Mucosa of rectum (tissue), 2 donors: ENCODE measurements around the gene TMEM51.
"Not testable (repeated sequence)": the region's sequence is repeated elsewhere in the genome, so short reads cannot be mapped to it uniquely, and the experiment has no call there.

Source experiments
- H3K27ac ChIP-seq, 2 donors: one replicate each; pipeline ENCODE4 v1.7.0; 2013; ENCODE audit warnings: inconsistent platforms in 2 of 2, low read depth in 2 of 2, low read length in 2 of 2
- H3K27me3 ChIP-seq, 2 donors: one replicate each; pipeline ENCODE4 v1.7.0; 2013; ENCODE audit warnings: low read length in 2 of 2; ENCODE audit not compliant: control insufficient read depth in 2 of 2, insufficient read depth in 2 of 2
- H3K36me3 ChIP-seq, 2 donors: one replicate each; pipeline ENCODE4 v1.7.0; 2013; ENCODE audit warnings: low read length in 2 of 2; ENCODE audit not compliant: control insufficient read depth in 2 of 2, insufficient read depth in 2 of 2
- H3K4me1 ChIP-seq, 2 donors: one replicate each; pipeline ENCODE4 v1.7.0; 2013; ENCODE audit warnings: low read length in 2 of 2, mild to moderate bottlenecking in 1 of 2; ENCODE audit not compliant: control insufficient read depth in 2 of 2, insufficient read depth in 2 of 2
- H3K4me3 ChIP-seq, 2 donors: one replicate each; pipeline ENCODE4 v1.7.0; 2013; ENCODE audit warnings: low read length in 2 of 2
- H3K9ac ChIP-seq, 2 donors: one replicate each; pipeline ENCODE4 v1.7.0; 2013; ENCODE audit warnings: low read length in 2 of 2, low read depth in 1 of 2, mild to moderate bottlenecking in 1 of 2
- H3K9me3 ChIP-seq, 2 donors: one replicate each; pipeline ENCODE4 v1.7.0; 2013; ENCODE audit warnings: low read length in 2 of 2; ENCODE audit not compliant: control insufficient read depth in 2 of 2
- donor health status: healthy.
- donor health status: Normal muscosa, but diverticular disease.

Gene TMEM51

DNA sequence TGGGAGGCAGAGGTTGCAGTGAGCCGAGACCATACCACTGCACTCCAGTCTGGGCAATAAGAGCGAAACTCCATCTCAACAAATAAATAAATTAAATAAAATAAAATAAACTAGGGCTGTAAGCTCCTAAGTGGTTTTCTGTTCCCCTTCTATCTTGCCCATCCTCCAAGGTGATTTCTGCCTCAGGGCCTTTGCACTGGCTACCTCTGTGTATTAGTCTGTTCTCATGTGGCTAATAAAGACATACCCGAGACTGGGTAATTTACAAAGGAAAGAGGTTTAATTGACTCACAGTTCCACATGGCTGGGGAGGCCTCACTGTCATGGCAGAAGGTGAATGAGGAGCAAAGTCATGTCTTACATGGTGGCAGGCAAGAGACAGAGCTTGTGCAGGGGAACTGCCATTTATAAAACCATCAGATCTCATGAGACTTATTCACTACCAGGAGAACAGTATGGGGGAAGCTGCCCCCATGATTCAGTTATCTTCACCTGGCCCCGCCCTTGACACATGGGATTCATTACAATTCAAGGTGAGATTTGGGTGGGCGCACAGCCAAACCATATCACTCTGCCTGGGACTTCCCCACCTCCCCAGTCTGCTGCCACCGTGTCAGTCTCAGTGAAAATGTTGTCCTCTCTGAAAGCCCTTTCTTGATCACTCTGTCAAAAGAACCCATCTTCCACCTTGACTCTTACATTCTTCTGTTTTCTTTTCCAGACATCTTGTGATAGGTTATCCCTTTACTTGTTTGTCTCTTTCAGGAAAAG is 22.0 kb downstream of the TMEM51 start:
- not testable (repeated sequence) for H3K4me3 ChIP-seq, H3K36me3 ChIP-seq, H3K9me3 ChIP-seq, H3K27ac ChIP-seq, H3K27me3 ChIP-seq, H3K9ac ChIP-seq
- H3K4me1 ChIP-seq: peaks cover 23 to 50% of the 10 kb centered on the region in 2 donors

DNA sequence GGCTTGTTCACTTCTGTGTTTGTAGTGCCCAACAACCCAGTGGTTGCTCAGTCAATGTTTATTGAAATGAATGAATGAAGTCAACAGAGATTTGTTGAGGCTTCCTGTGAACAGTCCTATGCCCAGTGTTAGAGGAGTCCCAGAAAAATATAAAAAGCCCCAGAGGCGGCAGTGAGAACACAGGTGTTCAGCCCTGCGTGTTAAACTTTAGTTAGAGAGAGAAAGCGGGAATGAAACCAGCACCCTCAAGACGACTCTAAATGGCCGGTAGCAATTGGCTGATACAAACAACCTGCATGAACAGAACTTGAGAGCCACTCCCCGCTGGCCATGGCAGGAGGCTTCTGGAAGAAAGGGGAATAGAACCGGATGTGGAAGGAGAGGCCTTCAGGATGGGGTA is 22.6 kb downstream of the TMEM51 start:
- Histone ChIP-seq H3K27me3 (no peaks in the 10 kb centered on the region), H3K27ac (peak overlapping the region in 1 of 2 donors; percentile 5), H3K4me1 (peaks cover 27 to 54% of the 10 kb centered on the region in 2 donors), H3K9me3 (no peaks in the 10 kb centered on the region), H3K9ac (no peak overlapping the region), H3K4me3 (no peak overlapping the region), H3K36me3 (no peaks in the 10 kb centered on the region)

DNA sequence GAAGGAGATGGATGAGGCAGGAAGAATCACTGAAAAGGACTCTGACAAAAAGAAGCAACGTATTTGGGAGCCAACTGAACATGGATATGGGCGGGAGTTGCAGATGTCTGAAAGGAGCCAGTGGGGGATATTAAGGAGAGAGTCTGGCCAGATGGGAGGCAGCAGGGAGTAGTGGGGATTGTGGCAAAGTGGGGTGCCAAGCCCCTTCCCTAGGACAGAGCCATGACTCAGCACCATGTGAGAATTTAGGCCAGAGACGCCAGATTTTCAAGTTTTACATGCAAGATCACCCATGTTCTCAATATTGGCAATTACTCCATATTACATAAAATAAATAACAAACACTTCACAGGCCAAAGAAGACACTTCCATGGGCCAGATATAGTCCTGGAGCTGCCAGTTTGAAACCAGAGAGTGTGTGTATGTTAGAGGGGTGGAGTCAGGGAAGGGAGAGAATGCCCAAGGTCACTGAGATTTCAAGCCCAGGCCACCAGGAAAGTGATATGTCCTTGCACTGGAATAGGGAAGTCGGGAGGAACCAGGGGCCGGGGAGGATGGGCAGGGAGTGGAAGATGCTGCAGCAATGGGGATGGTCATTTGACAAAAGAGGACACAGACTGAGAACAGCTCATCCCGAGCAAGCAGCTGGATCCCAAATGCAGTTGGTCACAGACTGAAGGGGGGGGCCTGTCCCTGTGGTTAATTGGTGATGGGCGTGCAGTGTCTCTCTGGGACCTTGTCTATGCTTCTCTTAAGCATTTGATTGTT is 23.5 kb downstream of the TMEM51 start:
- Histone ChIP-seq H3K27ac (peak overlapping the region in 1 of 2 donors; percentile 5), H3K36me3 (no peaks in the 10 kb centered on the region), H3K27me3 (no peaks in the 10 kb centered on the region), H3K9me3 (no peaks in the 10 kb centered on the region), H3K9ac (no peak overlapping the region), H3K4me3 (no peak overlapping the region), H3K4me1 (peaks cover 31 to 54% of the 10 kb centered on the region in 2 donors)

DNA sequence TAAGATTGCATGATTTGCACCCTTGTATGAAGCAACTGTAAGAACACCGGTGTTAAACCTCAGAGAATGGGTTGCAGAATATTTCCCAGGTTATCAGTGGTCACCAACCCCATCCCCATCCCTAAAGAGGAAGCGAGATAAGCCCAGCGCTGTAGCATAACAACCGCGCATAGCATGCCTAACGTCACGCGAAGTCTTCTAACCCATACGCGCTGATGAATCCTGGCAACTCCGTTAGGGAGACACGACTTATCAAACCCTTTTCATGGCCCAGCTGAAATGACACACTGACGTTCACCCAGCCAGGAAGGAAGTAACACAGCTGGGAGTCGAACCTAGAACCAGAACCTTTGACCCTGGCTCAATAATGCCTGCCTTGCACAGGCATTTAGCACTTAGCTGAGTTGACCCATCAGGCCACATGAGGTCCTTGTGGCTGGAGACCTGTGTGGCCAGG is 24.2 kb downstream of the TMEM51 start:
- Histone ChIP-seq H3K9ac (no peak overlapping the region), H3K4me3 (no peak overlapping the region), H3K9me3 (no peaks in the 10 kb centered on the region), H3K27me3 (no peaks in the 10 kb centered on the region), H3K4me1 (peaks cover 31 to 47% of the 10 kb centered on the region in 2 donors), H3K27ac (no peak overlapping the region), H3K36me3 (no peaks in the 10 kb centered on the region)

DNA sequence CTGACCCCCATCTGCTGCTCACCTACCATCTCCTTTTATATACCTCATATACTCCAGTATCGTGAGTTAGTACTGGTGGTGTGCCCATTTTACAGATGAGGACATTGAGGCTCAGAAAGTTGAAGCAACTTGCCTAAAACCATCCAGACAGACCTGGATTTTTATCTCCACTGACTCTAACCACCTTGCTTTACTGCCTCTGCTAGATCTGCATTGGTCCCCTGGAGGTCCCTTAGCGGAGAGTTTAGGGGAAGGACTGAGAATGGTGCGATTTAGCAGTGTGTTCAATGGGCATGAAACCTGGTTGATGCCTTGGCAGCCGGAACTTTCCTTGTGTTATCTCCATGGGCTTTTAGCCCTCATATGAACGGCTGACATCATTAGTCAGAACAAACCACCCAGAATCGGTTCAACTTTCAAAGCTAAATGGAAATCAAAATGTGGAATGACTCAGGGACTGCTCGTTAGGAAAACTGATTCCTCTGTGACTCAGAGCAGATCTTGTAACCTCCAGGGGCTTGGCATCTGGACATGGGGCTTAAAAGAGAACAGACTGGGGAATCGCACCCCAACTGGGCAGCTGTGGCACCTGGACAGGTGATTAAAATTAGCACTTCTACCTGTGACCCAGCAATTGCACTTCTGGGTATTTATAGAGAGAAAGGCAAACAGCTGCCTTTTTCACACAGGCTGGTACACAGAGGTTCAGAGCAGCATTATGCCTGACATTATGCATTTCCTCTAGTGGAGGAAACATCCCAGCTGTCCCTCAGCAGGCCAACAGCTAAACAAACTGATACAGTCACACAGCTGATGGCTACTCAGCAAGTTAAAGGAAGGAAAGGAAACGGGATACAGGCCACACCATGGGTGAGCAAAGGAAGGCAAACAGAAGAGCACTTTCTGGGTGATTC is 25.3 kb downstream of the TMEM51 start:
- no peak overlapping the region for H3K4me3 ChIP-seq
- no peaks in the 10 kb centered on the region for H3K36me3 ChIP-seq
- H3K9me3 ChIP-seq: no peaks in the 10 kb centered on the region
- no peaks in the 10 kb centered on the region for H3K27me3 ChIP-seq
- peaks cover 30 to 42% of the 10 kb centered on the region in 2 donors for H3K4me1 ChIP-seq
- H3K27ac ChIP-seq: peak overlapping the region; percentile 29 to 61
- no peak overlapping the region for H3K9ac ChIP-seq

DNA sequence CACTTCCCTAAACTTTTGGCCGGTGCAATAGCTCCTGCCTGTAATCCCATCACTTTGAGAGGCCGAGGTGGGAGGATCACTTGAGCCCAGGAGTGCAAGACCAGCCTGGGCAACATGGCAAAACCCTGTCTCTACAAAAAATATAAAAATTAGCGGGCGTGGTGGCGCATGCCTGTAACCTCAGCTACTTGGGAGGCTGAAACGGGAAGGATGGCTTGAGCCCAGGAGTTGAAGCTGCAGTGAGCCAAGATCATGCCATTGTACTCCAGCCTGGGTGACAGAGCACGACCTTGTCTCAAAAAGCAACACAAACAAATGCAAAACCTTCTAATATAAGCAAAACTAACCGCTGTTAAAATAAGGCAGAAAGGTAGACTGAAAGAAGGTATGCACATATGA is 25.9 kb downstream of the TMEM51 start:
- Histone ChIP-seq H3K9ac (no peak overlapping the region), H3K27ac (peak overlapping the region; percentile 29 to 61), H3K9me3 (no peaks in the 10 kb centered on the region), H3K4me3 (no peak overlapping the region), H3K4me1 (peaks cover 23 to 38% of the 10 kb centered on the region in 2 donors), H3K27me3 (no peaks in the 10 kb centered on the region), H3K36me3 (no peaks in the 10 kb centered on the region)

DNA sequence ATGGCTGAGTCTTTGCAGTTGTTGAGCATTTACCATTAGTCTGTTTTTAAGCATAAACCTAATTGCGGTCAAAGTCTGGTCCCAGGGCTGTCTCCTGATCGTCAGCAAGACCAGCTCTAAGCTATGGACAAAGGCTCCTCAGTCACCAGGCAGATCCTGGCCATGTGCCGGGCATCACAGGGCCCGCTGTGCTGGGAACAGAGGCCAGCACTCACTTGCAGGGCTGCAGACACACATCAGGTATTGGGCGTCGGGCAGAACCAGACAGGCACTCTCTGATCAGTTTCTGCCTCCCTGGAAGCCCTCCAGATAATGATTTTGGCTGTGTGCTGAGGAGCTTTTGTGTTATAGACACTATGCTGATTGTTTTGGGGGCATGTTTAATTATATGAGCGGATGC is 26.6 kb downstream of the TMEM51 start:
- H3K4me1 ChIP-seq: peaks cover 23 to 39% of the 10 kb centered on the region in 2 donors
- no peaks in the 10 kb centered on the region for H3K9me3 ChIP-seq
- no peaks in the 10 kb centered on the region for H3K36me3 ChIP-seq
- no peaks in the 10 kb centered on the region for H3K27me3 ChIP-seq
- no peak overlapping the region for H3K4me3 ChIP-seq
- H3K9ac ChIP-seq: no peak overlapping the region
- H3K27ac ChIP-seq: no peak overlapping the region

DNA sequence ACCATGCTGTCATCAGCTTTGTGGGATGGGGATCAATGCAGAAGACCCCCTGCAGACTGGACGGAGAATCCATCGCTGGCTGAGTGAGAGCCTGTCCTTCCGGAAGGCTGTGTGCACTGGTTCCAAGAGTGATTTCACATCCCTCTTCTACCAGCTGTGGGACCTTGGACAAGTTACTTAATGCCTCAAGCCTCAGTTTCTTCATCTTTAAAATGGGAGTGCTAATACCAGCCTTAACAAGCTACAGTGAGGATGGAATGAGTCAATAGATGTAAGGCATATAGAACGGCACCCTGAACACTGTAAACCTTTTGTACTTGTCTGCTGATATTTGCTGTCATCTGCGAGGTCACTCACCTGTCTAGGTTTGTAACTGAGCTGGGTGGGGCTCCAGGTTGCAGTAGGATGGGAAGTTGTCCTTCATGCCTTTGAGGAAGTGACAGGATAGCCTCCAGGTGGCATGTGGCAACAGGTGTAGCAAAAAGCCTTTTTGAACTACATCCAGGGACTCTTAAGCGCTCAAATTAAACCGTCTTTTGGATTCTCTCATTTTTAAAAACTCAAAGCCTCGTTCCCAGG is 27.5 kb downstream of the TMEM51 start:
- no peak overlapping the region for H3K4me3 ChIP-seq
- no peaks in the 10 kb centered on the region for H3K9me3 ChIP-seq
- H3K36me3 ChIP-seq: no peaks in the 10 kb centered on the region
- no peaks in the 10 kb centered on the region for H3K27me3 ChIP-seq
- no peak overlapping the region for H3K9ac ChIP-seq
- peak overlapping the region in 1 of 2 donors; percentile 13 for H3K27ac ChIP-seq
- H3K4me1 ChIP-seq: peaks cover 23 to 39% of the 10 kb centered on the region in 2 donors

DNA sequence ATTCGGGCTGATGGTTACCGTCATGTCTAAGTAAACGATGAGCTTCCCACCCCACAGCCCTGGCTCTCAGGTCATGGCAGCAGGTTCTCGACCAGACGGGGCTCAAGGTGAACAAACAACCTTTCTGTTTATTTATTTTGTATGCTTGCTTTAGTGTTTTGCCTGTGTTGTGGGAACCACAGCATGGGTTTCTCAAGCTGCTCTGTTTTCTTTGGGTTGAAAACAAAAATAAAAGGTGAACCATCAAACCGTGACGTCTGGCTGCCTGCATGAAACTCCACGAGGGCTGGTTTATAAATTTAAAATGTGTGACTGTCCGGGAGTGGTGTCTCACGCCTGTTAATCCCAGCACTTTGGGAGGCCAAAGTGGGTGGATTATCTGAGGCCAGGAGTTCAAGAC is 28.0 kb downstream of the TMEM51 start:
- Histone ChIP-seq H3K27ac (peak overlapping the region in 1 of 2 donors; percentile 13), H3K4me1 (peaks cover 24 to 45% of the 10 kb centered on the region in 2 donors), H3K27me3 (no peaks in the 10 kb centered on the region), H3K4me3 (no peak overlapping the region), H3K9ac (no peak overlapping the region), H3K9me3 (no peaks in the 10 kb centered on the region), H3K36me3 (no peaks in the 10 kb centered on the region)
